Measurements from ENCODE around the gene ZNF598. TPM values are rescaled to one million over a fixed set of nuclear protein-coding genes. Genes with fewer than 3 reads are reported as not detected.

The ZNF598 gene
- total and polyA plus RNA-seq, 2 of the 13 experiments (the other 11 are each of a cell fraction or from before 2014, with no cell fraction given), result 13.5 to 14.2 TPM

DNA sequence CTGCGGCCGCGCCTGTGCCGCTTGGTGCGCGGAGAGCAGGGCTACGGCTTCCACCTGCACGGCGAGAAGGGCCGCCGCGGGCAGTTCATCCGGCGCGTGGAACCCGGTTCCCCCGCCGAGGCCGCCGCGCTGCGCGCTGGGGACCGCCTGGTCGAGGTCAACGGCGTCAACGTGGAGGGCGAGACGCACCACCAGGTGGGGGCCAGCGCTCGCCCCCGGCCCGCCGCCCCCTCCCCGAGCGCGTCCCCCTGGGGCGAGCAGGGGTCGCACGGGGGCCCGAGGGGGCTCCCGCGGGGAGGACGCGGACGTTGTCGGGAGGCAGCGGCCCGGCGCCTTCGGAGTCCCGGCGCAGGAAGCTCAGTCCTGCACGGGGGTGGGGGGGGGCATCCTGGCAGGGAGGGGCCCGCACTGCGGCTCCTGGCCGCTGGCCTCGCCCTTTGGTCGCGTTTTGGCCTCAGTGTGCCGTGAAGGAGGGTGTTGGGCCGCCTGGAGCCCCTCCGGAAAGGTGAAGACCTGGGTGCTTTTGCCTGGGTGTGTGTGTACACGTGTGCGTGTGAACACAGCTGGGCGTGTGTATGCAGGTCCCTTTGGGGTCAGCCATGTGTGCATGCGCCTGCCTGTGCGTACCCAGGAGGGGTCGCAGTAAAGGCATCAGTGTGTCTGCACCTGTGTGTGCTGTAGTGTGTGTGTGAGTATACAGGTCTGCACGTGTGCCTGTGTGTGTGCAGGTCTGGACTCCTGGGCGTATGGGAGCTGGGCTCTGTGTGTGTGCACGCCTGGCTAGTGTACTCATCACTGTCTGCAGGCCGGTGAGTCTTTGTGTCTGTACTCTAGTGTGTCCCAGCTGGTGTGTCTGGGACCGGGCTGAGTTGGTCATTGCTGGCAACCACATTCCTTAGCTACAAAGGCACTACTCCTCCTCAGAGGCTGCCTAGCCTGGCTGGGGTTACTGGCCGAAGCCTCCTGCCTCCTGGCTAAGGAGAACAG, 17.7 kb upstream of the ZNF598 start (continued):
- TF ChIP-seq, protein P1, sequence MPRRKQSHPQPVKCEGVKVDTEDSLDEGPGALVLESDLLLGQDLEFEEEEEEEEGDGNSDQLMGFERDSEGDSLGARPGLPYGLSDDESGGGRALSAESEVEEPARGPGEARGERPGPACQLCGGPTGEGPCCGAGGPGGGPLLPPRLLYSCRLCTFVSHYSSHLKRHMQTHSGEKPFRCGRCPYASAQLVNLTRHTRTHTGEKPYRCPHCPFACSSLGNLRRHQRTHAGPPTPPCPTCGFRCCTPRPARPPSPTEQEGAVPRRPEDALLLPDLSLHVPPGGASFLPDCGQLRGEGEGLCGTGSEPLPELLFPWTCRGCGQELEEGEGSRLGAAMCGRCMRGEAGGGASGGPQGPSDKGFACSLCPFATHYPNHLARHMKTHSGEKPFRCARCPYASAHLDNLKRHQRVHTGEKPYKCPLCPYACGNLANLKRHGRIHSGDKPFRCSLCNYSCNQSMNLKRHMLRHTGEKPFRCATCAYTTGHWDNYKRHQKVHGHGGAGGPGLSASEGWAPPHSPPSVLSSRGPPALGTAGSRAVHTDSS (CRISPR knock-in tag; conservative IDR thresholded peaks at IDR 0.05), result no peak
- TF ChIP-seq ZNF383 (CRISPR knock-in tag; IDR thresholded peaks at IDR 0.05; ENCODE audit: borderline replicate concordance), result no peak
- TF ChIP-seq MBNL3 (CRISPR knock-in tag; conservative IDR thresholded peaks at IDR 0.05), result no peak
- peak; percentile 30; the same call in 1 of the 2 replicates for TF ChIP-seq BHLHE40 (IDR thresholded peaks at IDR 0.05; ENCODE audit: low read length)
- no peak for TF ChIP-seq NFIC (IDR thresholded peaks at IDR 0.05; ENCODE audit: low read length)
- TF ChIP-seq THAP11 (CRISPR knock-in tag; IDR thresholded peaks at IDR 0.05), result peak; percentile 59; the same call in 1 of the 2 replicates
- peak; percentile 49; the same call in 1 of the 2 replicates for TF ChIP-seq RARA (CRISPR knock-in tag; IDR thresholded peaks at IDR 0.05)
- 0 out of 2 replicates have a peak, but pooled peaks have one; percentile 46 for TF ChIP-seq ZBTB7B (CRISPR knock-in tag; IDR thresholded peaks at IDR 0.05)
- 0 out of 2 replicates have a peak, but pooled peaks have one; percentile 50 for TF ChIP-seq ZNF253 (CRISPR knock-in tag; IDR thresholded peaks at IDR 0.05; ENCODE audit: borderline replicate concordance)
- TF ChIP-seq SIX4 (CRISPR knock-in tag; IDR thresholded peaks at IDR 0.05), result no peak
- peak; percentile 69 for TF ChIP-seq MAX (IDR thresholded peaks at IDR 0.05)
- 0 out of 2 replicates have a peak, but pooled peaks have one; percentile 6 for TF ChIP-seq ZFX (CRISPR knock-in tag; IDR thresholded peaks at IDR 0.05; ENCODE audit: low read depth)
- TF ChIP-seq ESRRA (CRISPR knock-in tag; IDR thresholded peaks at IDR 0.05; ENCODE audit: low read depth), result no peak
- 0 out of 2 replicates have a peak, but pooled peaks have one; percentile 6 for TF ChIP-seq ZMAT3 (CRISPR knock-in tag; conservative IDR thresholded peaks at IDR 0.05)
- TF ChIP-seq FOXA1 (IDR thresholded peaks at IDR 0.05), result no peak
- peak; percentile 74 for TF ChIP-seq FOXA1 (CRISPR knock-in tag; IDR thresholded peaks at IDR 0.05)
- TF ChIP-seq MAFF (IDR thresholded peaks at IDR 0.05; ENCODE audit: low read depth, low read length), result no peak
- TF ChIP-seq TSC22D2 (CRISPR knock-in tag; IDR thresholded peaks at IDR 0.05; ENCODE audit: borderline replicate concordance), result peak; percentile 48; the same call in 1 of the 2 replicates
- no peak for TF ChIP-seq ZNF577 (CRISPR knock-in tag; IDR thresholded peaks at IDR 0.05; ENCODE audit: borderline replicate concordance, low read depth)
- TF ChIP-seq FOXC1 (CRISPR knock-in tag; IDR thresholded peaks at IDR 0.05; ENCODE audit: borderline replicate concordance), result 0 out of 2 replicates have a peak, but pooled peaks have one; percentile 29
- peak; percentile 54; the same call in 1 of the 2 replicates for TF ChIP-seq ZNF788 (CRISPR knock-in tag; IDR thresholded peaks at IDR 0.05; ENCODE audit: borderline replicate concordance)
- TF ChIP-seq, protein P2, sequence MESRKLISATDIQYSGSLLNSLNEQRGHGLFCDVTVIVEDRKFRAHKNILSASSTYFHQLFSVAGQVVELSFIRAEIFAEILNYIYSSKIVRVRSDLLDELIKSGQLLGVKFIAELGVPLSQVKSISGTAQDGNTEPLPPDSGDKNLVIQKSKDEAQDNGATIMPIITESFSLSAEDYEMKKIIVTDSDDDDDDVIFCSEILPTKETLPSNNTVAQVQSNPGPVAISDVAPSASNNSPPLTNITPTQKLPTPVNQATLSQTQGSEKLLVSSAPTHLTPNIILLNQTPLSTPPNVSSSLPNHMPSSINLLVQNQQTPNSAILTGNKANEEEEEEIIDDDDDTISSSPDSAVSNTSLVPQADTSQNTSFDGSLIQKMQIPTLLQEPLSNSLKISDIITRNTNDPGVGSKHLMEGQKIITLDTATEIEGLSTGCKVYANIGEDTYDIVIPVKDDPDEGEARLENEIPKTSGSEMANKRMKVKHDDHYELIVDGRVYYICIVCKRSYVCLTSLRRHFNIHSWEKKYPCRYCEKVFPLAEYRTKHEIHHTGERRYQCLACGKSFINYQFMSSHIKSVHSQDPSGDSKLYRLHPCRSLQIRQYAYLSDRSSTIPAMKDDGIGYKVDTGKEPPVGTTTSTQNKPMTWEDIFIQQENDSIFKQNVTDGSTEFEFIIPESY (CRISPR knock-in tag; IDR thresholded peaks at IDR 0.05), result peak; percentile 89; the same call in 1 of the 2 replicates
- TF ChIP-seq JUND (CRISPR knock-in tag; IDR thresholded peaks at IDR 0.05), result peak; percentile 43; the same call in 1 of the 2 replicates

Data from HepG2 (cell line).